HepG2 (cell line): ENCODE results near the gene FIBCD1. TPM values are rescaled to one million over a fixed set of nuclear protein-coding genes. Genes with fewer than 3 reads are reported as not detected.

Source experiments
- ATAC-seq: fragments of 200-7000 bp; cut with Tn5 transposase; 3 replicates; pipeline ENCODE4 v1.9.1; 2020; ENCODE audit warnings: mild to moderate bottlenecking, moderate library complexity
- BruUV-seq: library from RNA; stranded (reverse); fragments of 400-500 nt; replicated peaks from 2 replicates; lab custom pipeline; 2021; lab: Mats Ljungman, UMichigan
- CTCF ChIA-PET: fragments of 300-600 bp; formaldehyde crosslinking; extraction: SDS; loops from one replicate; lab custom pipeline; 2021; ENCODE audit warnings: low total read pairs, inconsistent platforms, low intra/inter-chr PET ratio; lab: Yijun Ruan, JAX
- POLR2A ChIA-PET: fragments of 350-600 bp; sonication (Branson Sonifier 250); formaldehyde crosslinking; loops from one replicate; lab custom pipeline; 2020; ENCODE audit warnings: antibody characterized with exemption, inconsistent platforms; lab: Yijun Ruan, JAX
- DNase-seq: peaks from one replicate; pipeline ENCODE4 v3.0.0-alpha.2; 2015; ENCODE audit warnings: low spot score
- FAIRE-seq: peaks from 3 replicates; lab custom pipeline; 2011; peaks lifted over from hg19 to GRCh38; lab: Jason Lieb, UNC
- H2AFZ ChIP-seq: one replicate; pipeline ENCODE4 v1.6.1; 2011; ENCODE audit warnings: low read length, inconsistent platforms
- H3K27ac ChIP-seq: fragments of 300-600 bp; 3 replicates; pipeline ENCODE4 v1.8.0; 2011; ENCODE audit warnings: mixed run types, mild to moderate bottlenecking, mixed read lengths, low read length, inconsistent platforms; ENCODE audit not compliant: insufficient read depth; ENCODE audit errors: extremely low read length
- H3K27me3 ChIP-seq, 2 experiments: fragments of 200-600 bp in 1 of 2; 2 replicates in 1 of 2; 3 replicates in 1 of 2; pipeline versions ENCODE4 v1.6.0 to v1.8.0; 2011; ENCODE audit warnings: low read length in 2 of 2, mild to moderate bottlenecking in 2 of 2, moderate library complexity in 2 of 2, inconsistent platforms in 1 of 2; ENCODE audit not compliant: insufficient read depth in 2 of 2, control insufficient read depth in 1 of 2
- H3K36me3 ChIP-seq, 2 experiments: fragments of 200-600 bp in 1 of 2; replicated peaks in 1 of 2; 2 replicates in 1 of 2; 3 replicates in 1 of 2; pipeline versions ENCODE4 v1.5.1 to v1.8.0; 2011; ENCODE audit warnings: low read length in 2 of 2, inconsistent platforms in 1 of 2; ENCODE audit not compliant: insufficient read depth in 2 of 2, control insufficient read depth in 1 of 2
- H3K4me1 ChIP-seq: 2 replicates; pipeline ENCODE4 v1.5.1; 2012; ENCODE audit warnings: low read length, inconsistent platforms; ENCODE audit not compliant: insufficient read depth
- H3K4me2 ChIP-seq: 2 replicates; pipeline ENCODE4 v1.6.0; 2011; ENCODE audit warnings: low read depth, low read length, inconsistent platforms
- H3K4me3 ChIP-seq, 3 experiments: fragments of 200-600 bp in 1 of 3; sonication (generic), shearing (Covaris generic) in 1 of 3; replicated peaks in 1 of 3; 2 replicates each; pipeline ENCODE4 v1.5.1; 2011 to 2016; ENCODE audit warnings: low read length in 3 of 3, inconsistent platforms in 2 of 3, low read depth in 2 of 3, mild to moderate bottlenecking in 2 of 3, control low read depth in 1 of 3, mixed read lengths in 1 of 3; ENCODE audit not compliant: insufficient read depth in 1 of 3
- H3K79me2 ChIP-seq: one replicate; pipeline ENCODE4 v1.6.1; 2011; ENCODE audit warnings: low read length, inconsistent platforms; ENCODE audit not compliant: insufficient read depth
- H3K9ac ChIP-seq: 2 replicates; pipeline ENCODE4 v1.6.0; 2011; ENCODE audit warnings: mild to moderate bottlenecking, low read depth, low read length, inconsistent platforms; ENCODE audit not compliant: insufficient read depth
- H3K9me3 ChIP-seq: 2 replicates; pipeline ENCODE4 v1.5.1; 2012; ENCODE audit warnings: mild to moderate bottlenecking, low read length
- H4K20me1 ChIP-seq: 2 replicates; pipeline ENCODE4 v1.6.0; 2011; ENCODE audit warnings: inconsistent platforms, mild to moderate bottlenecking, low read length, moderate library complexity; ENCODE audit not compliant: insufficient read depth
- BCL6 ChIP-seq: IDR thresholded peaks from 2 replicates; pipeline ENCODE4 v1.6.1; 2016; ENCODE audit warnings: missing genetic modification reagents, missing compliant biosample characterization
- JUN ChIP-seq: sonication (generic); formaldehyde crosslinking; IDR thresholded peaks from 2 replicates; pipeline ENCODE4 v1.4.0; 2020; ENCODE audit warnings: mild to moderate bottlenecking, missing genetic modification reagents
- SATB2 ChIP-seq: sonication (generic); formaldehyde crosslinking; IDR thresholded peaks from 2 replicates; pipeline ENCODE4 v1.5.0; 2020; ENCODE audit warnings: missing genetic modification reagents
- SP140L ChIP-seq: sonication (generic); formaldehyde crosslinking; IDR thresholded peaks from 2 replicates; pipeline ENCODE4 v1.4.0; 2020; ENCODE audit warnings: missing genetic modification reagents, borderline replicate concordance
- ZNF180 ChIP-seq: sonication (generic); formaldehyde crosslinking; IDR thresholded peaks from 2 replicates; pipeline ENCODE4 v1.4.0; 2020; ENCODE audit warnings: low read depth, missing genetic modification reagents, borderline replicate concordance
- WGBS: methylation state at CpG from one replicate; pipeline ENCODE4 v1.1.6; 2017; ENCODE audit warnings: low lambda C conversion rate; 5-methylcytosine and 5-hydroxymethylcytosine counted together
- in situ Hi-C: cut with HindIII; loops from 2 replicates; pipeline ENCODE4 v1.10.0; 2017; ENCODE audit warnings: low pct_unique_long_range_greater_than_20kb; ENCODE audit not compliant: extremely low pct_ligation_motif_present
- intact Hi-C: fragments of 100-400 bp; cut with micrococcal nuclease; formaldehyde crosslinking; loops from one replicate; pipeline ENCODE4 v1.10.0; 2022; ENCODE audit not compliant: unreplicated experiment
- polyA plus RNA-seq, 8 experiments: library from polyadenylated mRNA; depleted of rRNA in 3 of 8; stranded (reverse) in 7 of 8; unstranded in 1 of 8; fragments of >200 nt; fragmentation: Illumina TruSeq in 4 of 8; extraction: Trizol in 4 of 8; gene quantifications; 2 replicates each; pipeline versions ENCODE4 v1.2.1 to v1.2.3, GENCODE V29; 2011 to 2016; ENCODE audit warnings: low read depth in 4 of 8, missing spikeins in 1 of 8, mixed read lengths in 1 of 8; ENCODE audit not compliant: insufficient read depth in 1 of 8
- total RNA-seq, 5 experiments: library from RNA; depleted of rRNA; stranded (reverse); fragments of >200 nt; fragmentation: Illumina TruSeq; extraction: Trizol; gene quantifications; 2 replicates each; pipeline ENCODE4 v1.2.3, GENCODE V29; 2016; ENCODE audit warnings: low read depth in 1 of 5
- TF ChIP-seq, protein P1 (sequence below): sonication (generic); formaldehyde crosslinking; IDR thresholded peaks from 2 replicates; pipeline ENCODE4 v1.5.0; 2020; ENCODE audit warnings: mild to moderate bottlenecking, missing genetic modification reagents, borderline replicate concordance
- TF ChIP-seq, protein P2 (sequence below), 2 experiments: sonication (generic) in 1 of 2; formaldehyde crosslinking in 1 of 2; IDR thresholded peaks; 2 replicates each; pipeline versions ENCODE4 v1.4.0 to v1.6.1; 2018 to 2020; ENCODE audit warnings: missing genetic modification reagents in 2 of 2, borderline replicate concordance in 1 of 2, low read depth in 1 of 2, mild to moderate bottlenecking in 1 of 2, missing biosample characterization in 1 of 2
- TF ChIP-seq, protein P3 (sequence below): sonication (generic); formaldehyde crosslinking; IDR thresholded peaks from 2 replicates; pipeline ENCODE4 v1.9.0; 2021; ENCODE audit warnings: missing genetic modification reagents, mild to moderate bottlenecking, borderline replicate concordance
- TF ChIP-seq, protein P4 (sequence below): sonication (generic); formaldehyde crosslinking; IDR thresholded peaks from 2 replicates; pipeline ENCODE4 v1.4.0; 2020; ENCODE audit warnings: missing genetic modification reagents

Gene FIBCD1
- total and polyA plus RNA-seq, 2 of the 13 experiments (the other 11 are each of a cell fraction or from before 2014, with no cell fraction given): 0.55 to 0.89 TPM

DNA sequence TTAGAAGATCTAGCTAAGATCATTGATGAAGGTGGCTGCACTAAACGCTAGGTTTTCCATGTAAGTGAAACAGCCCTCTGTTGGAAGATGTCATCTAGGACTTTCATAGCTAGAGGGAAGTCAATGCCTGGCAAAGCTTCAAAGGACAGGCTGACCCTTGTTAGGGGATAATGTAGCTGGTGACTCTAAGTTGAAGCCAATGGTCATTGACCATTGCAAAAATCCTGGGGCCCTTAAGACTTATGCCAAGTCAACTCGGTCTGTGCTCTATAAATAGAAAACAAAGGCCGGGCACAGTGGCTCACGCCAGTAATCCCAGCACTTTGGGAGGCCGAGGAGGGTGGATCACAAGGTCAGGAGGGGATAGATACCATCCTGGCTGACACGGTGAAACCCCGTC is 26.6 kb upstream of the FIBCD1 start:
- in situ Hi-C loops: no loop called here
- ATAC-seq (no peak), DNase-seq (no peak)
- Histone ChIP-seq H3K27ac (no peak overlapping the region), H3K79me2 (no peaks in the 10 kb centered on the region)
- TF ChIP-seq, protein P1, sequence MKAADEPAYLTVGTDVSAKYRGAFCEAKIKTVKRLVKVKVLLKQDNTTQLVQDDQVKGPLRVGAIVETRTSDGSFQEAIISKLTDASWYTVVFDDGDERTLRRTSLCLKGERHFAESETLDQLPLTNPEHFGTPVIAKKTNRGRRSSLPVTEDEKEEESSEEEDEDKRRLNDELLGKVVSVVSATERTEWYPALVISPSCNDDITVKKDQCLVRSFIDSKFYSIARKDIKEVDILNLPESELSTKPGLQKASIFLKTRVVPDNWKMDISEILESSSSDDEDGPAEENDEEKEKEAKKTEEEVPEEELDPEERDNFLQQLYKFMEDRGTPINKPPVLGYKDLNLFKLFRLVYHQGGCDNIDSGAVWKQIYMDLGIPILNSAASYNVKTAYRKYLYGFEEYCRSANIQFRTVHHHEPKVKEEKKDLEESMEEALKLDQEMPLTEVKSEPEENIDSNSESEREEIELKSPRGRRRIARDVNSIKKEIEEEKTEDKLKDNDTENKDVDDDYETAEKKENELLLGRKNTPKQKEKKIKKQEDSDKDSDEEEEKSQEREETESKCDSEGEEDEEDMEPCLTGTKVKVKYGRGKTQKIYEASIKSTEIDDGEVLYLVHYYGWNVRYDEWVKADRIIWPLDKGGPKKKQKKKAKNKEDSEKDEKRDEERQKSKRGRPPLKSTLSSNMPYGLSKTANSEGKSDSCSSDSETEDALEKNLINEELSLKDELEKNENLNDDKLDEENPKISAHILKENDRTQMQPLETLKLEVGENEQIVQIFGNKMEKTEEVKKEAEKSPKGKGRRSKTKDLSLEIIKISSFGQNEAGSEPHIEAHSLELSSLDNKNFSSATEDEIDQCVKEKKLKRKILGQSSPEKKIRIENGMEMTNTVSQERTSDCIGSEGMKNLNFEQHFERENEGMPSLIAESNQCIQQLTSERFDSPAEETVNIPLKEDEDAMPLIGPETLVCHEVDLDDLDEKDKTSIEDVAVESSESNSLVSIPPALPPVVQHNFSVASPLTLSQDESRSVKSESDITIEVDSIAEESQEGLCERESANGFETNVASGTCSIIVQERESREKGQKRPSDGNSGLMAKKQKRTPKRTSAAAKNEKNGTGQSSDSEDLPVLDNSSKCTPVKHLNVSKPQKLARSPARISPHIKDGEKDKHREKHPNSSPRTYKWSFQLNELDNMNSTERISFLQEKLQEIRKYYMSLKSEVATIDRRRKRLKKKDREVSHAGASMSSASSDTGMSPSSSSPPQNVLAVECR (CRISPR knock-in tag): no peak
- TF ChIP-seq BCL6 (CRISPR knock-in tag) (no peak), SATB2 (no peak), SP140L (no peak), JUN (CRISPR knock-in tag) (no peak), ZNF180 (no peak)
- TF ChIP-seq, protein P2, sequence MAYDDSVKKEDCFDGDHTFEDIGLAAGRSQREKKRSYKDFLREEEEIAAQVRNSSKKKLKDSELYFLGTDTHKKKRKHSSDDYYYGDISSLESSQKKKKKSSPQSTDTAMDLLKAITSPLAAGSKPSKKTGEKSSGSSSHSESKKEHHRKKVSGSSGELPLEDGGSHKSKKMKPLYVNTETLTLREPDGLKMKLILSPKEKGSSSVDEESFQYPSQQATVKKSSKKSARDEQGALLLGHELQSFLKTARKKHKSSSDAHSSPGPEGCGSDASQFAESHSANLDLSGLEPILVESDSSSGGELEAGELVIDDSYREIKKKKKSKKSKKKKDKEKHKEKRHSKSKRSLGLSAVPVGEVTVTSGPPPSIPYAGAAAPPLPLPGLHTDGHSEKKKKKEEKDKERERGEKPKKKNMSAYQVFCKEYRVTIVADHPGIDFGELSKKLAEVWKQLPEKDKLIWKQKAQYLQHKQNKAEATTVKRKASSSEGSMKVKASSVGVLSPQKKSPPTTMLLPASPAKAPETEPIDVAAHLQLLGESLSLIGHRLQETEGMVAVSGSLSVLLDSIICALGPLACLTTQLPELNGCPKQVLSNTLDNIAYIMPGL (CRISPR knock-in tag; IDR thresholded peaks at IDR 0.05; ENCODE audit: borderline replicate concordance in 1 of 2, low read depth in 1 of 2): no peak
- TF ChIP-seq, protein P3, sequence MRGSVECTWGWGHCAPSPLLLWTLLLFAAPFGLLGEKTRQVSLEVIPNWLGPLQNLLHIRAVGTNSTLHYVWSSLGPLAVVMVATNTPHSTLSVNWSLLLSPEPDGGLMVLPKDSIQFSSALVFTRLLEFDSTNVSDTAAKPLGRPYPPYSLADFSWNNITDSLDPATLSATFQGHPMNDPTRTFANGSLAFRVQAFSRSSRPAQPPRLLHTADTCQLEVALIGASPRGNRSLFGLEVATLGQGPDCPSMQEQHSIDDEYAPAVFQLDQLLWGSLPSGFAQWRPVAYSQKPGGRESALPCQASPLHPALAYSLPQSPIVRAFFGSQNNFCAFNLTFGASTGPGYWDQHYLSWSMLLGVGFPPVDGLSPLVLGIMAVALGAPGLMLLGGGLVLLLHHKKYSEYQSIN (CRISPR knock-in tag): no peak
- TF ChIP-seq, protein P4, sequence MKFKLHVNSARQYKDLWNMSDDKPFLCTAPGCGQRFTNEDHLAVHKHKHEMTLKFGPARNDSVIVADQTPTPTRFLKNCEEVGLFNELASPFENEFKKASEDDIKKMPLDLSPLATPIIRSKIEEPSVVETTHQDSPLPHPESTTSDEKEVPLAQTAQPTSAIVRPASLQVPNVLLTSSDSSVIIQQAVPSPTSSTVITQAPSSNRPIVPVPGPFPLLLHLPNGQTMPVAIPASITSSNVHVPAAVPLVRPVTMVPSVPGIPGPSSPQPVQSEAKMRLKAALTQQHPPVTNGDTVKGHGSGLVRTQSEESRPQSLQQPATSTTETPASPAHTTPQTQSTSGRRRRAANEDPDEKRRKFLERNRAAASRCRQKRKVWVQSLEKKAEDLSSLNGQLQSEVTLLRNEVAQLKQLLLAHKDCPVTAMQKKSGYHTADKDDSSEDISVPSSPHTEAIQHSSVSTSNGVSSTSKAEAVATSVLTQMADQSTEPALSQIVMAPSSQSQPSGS (CRISPR knock-in tag): no peak
- TF ChIP-seq, all 625 proteins: peak for 0
- intact Hi-C loops: no loop called here
- H3K4me2 ChIP-seq: no peak overlapping the region
- H3K27me3 ChIP-seq: peaks cover 2 to 72% of the 10 kb centered on the region in 2 experiments; a peak in 4 of 5 replicates
- no peak overlapping the region for H3K9ac ChIP-seq
- no peak overlapping the region for H2AFZ ChIP-seq
- H3K9me3 ChIP-seq: no peaks in the 10 kb centered on the region
- H3K4me3 ChIP-seq: no peak overlapping the region
- no peak for FAIRE-seq
- 24% methylated on average over 7 of the region's 7 CpGs for WGBS
- ChIA-PET CTCF (no interaction called here), POLR2A (no interaction called here)
- H3K36me3 ChIP-seq: no peaks in the 10 kb centered on the region
- no peaks in the 10 kb centered on the region for H3K4me1 ChIP-seq
- BruUV-seq: no TSS peak
- no peaks in the 10 kb centered on the region for H4K20me1 ChIP-seq
